ENCODE results near the gene TCP11. TPM values are rescaled to one million over a fixed set of nuclear protein-coding genes. Genes with fewer than 3 reads are reported as not detected.

The TCP11 gene
- total RNA-seq, 1 donor from 2014 or later = not detected

- no peak for DNase-seq (ENCODE audit: low spot score)
These were observed 31.9 kb upstream of the TCP11 start for GRCh38 chr6:35173044-35173426.

GRCh38 chr6:35170891-35171290 is 29.8 kb upstream of the TCP11 start:
- no peak for DNase-seq (ENCODE audit: low spot score)

GRCh38 chr6:35170166-35170565 is 29.0 kb upstream of the TCP11 start:
- DNase-seq (ENCODE audit: low spot score) = no peak

- peak; percentile 68 for DNase-seq (ENCODE audit: low spot score)
These were observed 27.3 kb upstream of the TCP11 start for GRCh38 chr6:35168461-35168861.

GRCh38 chr6:35167505-35167904 is 26.4 kb upstream of the TCP11 start:
- DNase-seq (ENCODE audit: low spot score) = no peak

- DNase-seq (ENCODE audit: low spot score) = no peak
These were observed 25.4 kb upstream of the TCP11 start for GRCh38 chr6:35166520-35166919.

GRCh38 chr6:35166116-35166515 is 25.0 kb upstream of the TCP11 start:
- no peak for DNase-seq (ENCODE audit: low spot score)

- DNase-seq (ENCODE audit: low spot score) = no peak
These were observed 24.5 kb upstream of the TCP11 start for GRCh38 chr6:35165630-35166071.

- DNase-seq (ENCODE audit: low spot score) = no peak
These were observed 23.7 kb upstream of the TCP11 start for GRCh38 chr6:35164868-35165267.

- no peak for DNase-seq (ENCODE audit: low spot score)
These were observed 23.1 kb upstream of the TCP11 start for GRCh38 chr6:35164277-35164676.

GRCh38 chr6:35163836-35164235 is 22.7 kb upstream of the TCP11 start:
- DNase-seq (ENCODE audit: low spot score) = peak; percentile 81

GRCh38 chr6:35161776-35162607 is 20.9 kb upstream of the TCP11 start:
- DNase-seq (ENCODE audit: low spot score) = no peak

GRCh38 chr6:35161266-35161665 is 20.1 kb upstream of the TCP11 start:
- DNase-seq (ENCODE audit: low spot score) = no peak

GRCh38 chr6:35160642-35161041 is 19.5 kb upstream of the TCP11 start:
- DNase-seq (ENCODE audit: low spot score) = no peak

GRCh38 chr6:35158520-35158919 is 17.4 kb upstream of the TCP11 start:
- no peak for DNase-seq (ENCODE audit: low spot score)

GRCh38 chr6:35154947-35155346 is 13.8 kb upstream of the TCP11 start:
- DNase-seq (ENCODE audit: low spot score) = no peak

- DNase-seq (ENCODE audit: low spot score) = no peak
These were observed 13.1 kb upstream of the TCP11 start for GRCh38 chr6:35154262-35154661.

GRCh38 chr6:35152067-35152707 is 11.0 kb upstream of the TCP11 start:
- DNase-seq (ENCODE audit: low spot score) = no peak

GRCh38 chr6:35151466-35151865 is 10.3 kb upstream of the TCP11 start:
- no peak for DNase-seq (ENCODE audit: low spot score)

GRCh38 chr6:35149891-35150566 is 8.9 kb upstream of the TCP11 start:
- peak; percentile 47 for DNase-seq (ENCODE audit: low spot score)

GRCh38 chr6:35148167-35148741 is 7.1 kb upstream of the TCP11 start:
- DNase-seq (ENCODE audit: low spot score) = no peak

- DNase-seq (ENCODE audit: low spot score) = no peak
These were observed 6.3 kb upstream of the TCP11 start for GRCh38 chr6:35147486-35147885.

Measured in umbilical cord (tissue), 2 donors.